CD14-positive monocyte (primary cell): ENCODE measurements around the gene NOS1. TPM values are rescaled to one million over a fixed set of nuclear protein-coding genes. Genes with fewer than 3 reads are reported as not detected.

Source experiments
- DNase-seq, 3 donors: peaks; one replicate each; pipeline ENCODE4 v3.0.0-alpha.2; 2011 to 2022
- H2AFZ ChIP-seq: 2 replicates; pipeline ENCODE4 v1.6.0; 2012; ENCODE audit warnings: mild to moderate bottlenecking, low read depth, low read length, inconsistent platforms; ENCODE audit not compliant: insufficient read depth, poor library complexity, severe bottlenecking
- H3K27ac ChIP-seq, 2 donors: 1 replicate in 1 of 2; 2 replicates in 1 of 2; pipeline ENCODE4 v1.5.1; 2012 to 2013; ENCODE audit warnings: low read length in 2 of 2, control low read depth in 1 of 2, inconsistent platforms in 1 of 2, low read depth in 1 of 2, mild to moderate bottlenecking in 1 of 2
- H3K27me3 ChIP-seq, 2 donors: one replicate each; pipeline versions ENCODE4 v1.6.0 to v1.6.1; 2011 to 2013; ENCODE audit warnings: low read length in 2 of 2; ENCODE audit not compliant: control insufficient read depth in 2 of 2, insufficient read depth in 2 of 2
- H3K36me3 ChIP-seq, 2 donors: replicated peaks in 1 of 2; 1 replicate in 1 of 2; 2 replicates in 1 of 2; pipeline versions ENCODE4 v1.5.1 to v1.6.1; 2012 to 2013; ENCODE audit warnings: low read length in 2 of 2, control low read depth in 1 of 2, inconsistent platforms in 1 of 2, mild to moderate bottlenecking in 1 of 2; ENCODE audit not compliant: insufficient read depth in 2 of 2, control insufficient read depth in 1 of 2
- H3K4me1 ChIP-seq, 2 donors: 1 replicate in 1 of 2; 2 replicates in 1 of 2; pipeline versions ENCODE4 v1.5.1 to v1.6.1; 2012 to 2013; ENCODE audit warnings: low read length in 2 of 2, control low read depth in 1 of 2, inconsistent platforms in 1 of 2, mild to moderate bottlenecking in 1 of 2, moderate library complexity in 1 of 2; ENCODE audit not compliant: insufficient read depth in 2 of 2, control insufficient read depth in 1 of 2
- H3K4me2 ChIP-seq: replicated peaks from 2 replicates; pipeline ENCODE3; 2012; ENCODE audit warnings: low read length, moderate library complexity, mild to moderate bottlenecking; ENCODE audit not compliant: poor library complexity, severe bottlenecking; ENCODE audit errors: extremely low read depth
- H3K4me3 ChIP-seq, 3 experiments: fragments of 200-600 bp in 1 of 3; sonication (generic) in 1 of 3; replicated peaks in 1 of 3; 1 replicate in 2 of 3; 2 replicates in 1 of 3; pipeline ENCODE4 v1.5.1; 2011 to 2013; ENCODE audit warnings: low read length in 3 of 3, mild to moderate bottlenecking in 3 of 3, control low read depth in 2 of 3, low read depth in 2 of 3, inconsistent platforms in 1 of 3, moderate library complexity in 1 of 3
- H3K79me2 ChIP-seq: 2 replicates; pipeline ENCODE4 v1.6.0; 2012; ENCODE audit warnings: mild to moderate bottlenecking, control low read depth, inconsistent platforms, low read length, moderate library complexity; ENCODE audit not compliant: insufficient read depth
- H3K9ac ChIP-seq: 2 replicates; pipeline ENCODE4 v1.6.0; 2017; ENCODE audit warnings: low read length, mild to moderate bottlenecking; ENCODE audit not compliant: insufficient read depth, poor library complexity, severe bottlenecking
- H3K9me3 ChIP-seq, 2 donors: replicated peaks in 1 of 2; 1 replicate in 1 of 2; 2 replicates in 1 of 2; pipeline versions ENCODE4 v1.5.1 to v1.6.1; 2012 to 2013; ENCODE audit warnings: low read length in 2 of 2, control low read depth in 1 of 2; ENCODE audit not compliant: control insufficient read depth in 1 of 2, insufficient read depth in 1 of 2
- H4K20me1 ChIP-seq: 2 replicates; pipeline ENCODE4 v1.6.0; 2012; ENCODE audit warnings: mild to moderate bottlenecking, low read length, control low read depth, moderate library complexity; ENCODE audit not compliant: insufficient read depth
- H3K27ac Mint-ChIP-seq, 7 donors: one replicate each; pipeline ENCODE4 v1.8.0; 2020; ENCODE audit warnings: mild to moderate bottlenecking in 7 of 7, mixed read lengths in 7 of 7, moderate library complexity in 6 of 7, inconsistent platforms in 2 of 7
- H3K27me3 Mint-ChIP-seq, 3 donors: one replicate each; pipeline ENCODE4 v1.8.0; 2021 to 2022; ENCODE audit warnings: low read depth in 3 of 3, mild to moderate bottlenecking in 3 of 3, mixed read lengths in 3 of 3, moderate library complexity in 3 of 3, inconsistent platforms in 1 of 3
- H3K36me3 Mint-ChIP-seq, 2 donors: one replicate each; pipeline ENCODE4 v1.8.0; 2020; ENCODE audit warnings: mixed read lengths in 2 of 2, inconsistent platforms in 1 of 2, mild to moderate bottlenecking in 1 of 2
- H3K4me1 Mint-ChIP-seq: one replicate; pipeline ENCODE4 v1.8.0; 2020; ENCODE audit warnings: mild to moderate bottlenecking, mixed read lengths
- H3K4me3 Mint-ChIP-seq, 2 donors: one replicate each; pipeline ENCODE4 v1.8.0; 2020; ENCODE audit warnings: mild to moderate bottlenecking in 2 of 2, mixed read lengths in 2 of 2, moderate library complexity in 1 of 2
- H3K9me3 Mint-ChIP-seq, 7 donors: one replicate each; pipeline ENCODE4 v1.8.0; 2020 to 2022; ENCODE audit warnings: mixed read lengths in 7 of 7, mild to moderate bottlenecking in 6 of 7, moderate library complexity in 6 of 7, inconsistent platforms in 2 of 7
- CTCF ChIP-seq: fragments of 200-600 bp; IDR thresholded peaks from one replicate; pipeline ENCODE4 v1.8.0; 2022; ENCODE audit warnings: antibody characterized with exemption, mild to moderate bottlenecking
- WGBS: methylation state at CpG from one replicate; pipeline ENCODE4 v1.1.5; 2013; ENCODE audit warnings: missing lambda C conversion rate; ENCODE audit not compliant: insufficient coverage; 5-methylcytosine and 5-hydroxymethylcytosine counted together
- intact Hi-C, 2 donors: fragments of 100-400 bp; cut with micrococcal nuclease; formaldehyde crosslinking; loops; one replicate each; pipeline versions ENCODE4 v1.15.0 to v1.15.1; 2023
- polyA plus RNA-seq, 3 donors: library from polyadenylated mRNA; depleted of rRNA in 1 of 3; unstranded in 2 of 3; stranded (reverse) in 1 of 3; fragments of 300-500 nt in 2 of 3; fragments of >200 nt in 1 of 3; fragmentation: Illumina TruSeq in 2 of 3; gene quantifications; 1 replicate in 2 of 3; 2 replicates in 1 of 3; pipeline ENCODE4 v1.2.3, GENCODE V29; 2012 to 2021

Gene NOS1
- polyA plus RNA-seq, 3 donors, result not detected

- peak in 2 of 3 donors; percentile 1 to 39 for DNase-seq
- Mint-ChIP-seq H3K36me3 (no peaks in the 10 kb centered on the region), H3K4me1 (peaks cover 21% of the 10 kb centered on the region), H3K9me3 (peaks cover 0 to 5% (median 0%) of the 10 kb centered on the region in 7 donors), H3K27ac (peak overlapping the region in 4 of 7 donors; percentile 1 to 82 (median 70)), H3K27me3 (peaks cover 10 to 20% (median 18%) of the 10 kb centered on the region in 3 donors), H3K4me3 (peak overlapping the region; percentile 58 to 61)
- no peaks in the 10 kb centered on the region for H3K79me2 ChIP-seq
- no peaks in the 10 kb centered on the region for H3K27me3 ChIP-seq
- H4K20me1 ChIP-seq, result no peaks in the 10 kb centered on the region
- peaks cover 10 to 14% of the 10 kb centered on the region in 2 donors for H3K4me1 ChIP-seq
- no peak overlapping the region for H3K4me3 ChIP-seq
- intact Hi-C loops, result no loop called here
- 5% methylated on average over 11 of the region's 13 CpGs for WGBS
- H3K9me3 ChIP-seq, result no peaks in the 10 kb centered on the region
- peak overlapping the region; percentile 47 for H3K4me2 ChIP-seq
- H3K9ac ChIP-seq, result peak overlapping the region; percentile 5
- H3K27ac ChIP-seq, result no peak overlapping the region
- no peak for TF ChIP-seq CTCF
- no peaks in the 10 kb centered on the region for H3K36me3 ChIP-seq
- H2AFZ ChIP-seq, result peak overlapping the region; percentile 44
Observed at GRCh38 chr12:117333331-117333881, 28.0 kb downstream of the NOS1 start.

- Mint-ChIP-seq H3K27ac (no peak overlapping the region), H3K9me3 (peaks cover 0 to 3% (median 0%) of the 10 kb centered on the region in 7 donors), H3K36me3 (no peaks in the 10 kb centered on the region), H3K4me3 (no peak overlapping the region), H3K27me3 (peaks cover 9 to 18% (median 10%) of the 10 kb centered on the region in 3 donors), H3K4me1 (peaks cover 21% of the 10 kb centered on the region)
- Histone ChIP-seq H3K9me3 (no peaks in the 10 kb centered on the region), H3K27ac (no peak overlapping the region), H3K27me3 (no peaks in the 10 kb centered on the region), H3K4me1 (peaks cover 10 to 14% of the 10 kb centered on the region in 2 donors), H3K79me2 (no peaks in the 10 kb centered on the region), H4K20me1 (no peaks in the 10 kb centered on the region), H3K4me2 (no peak overlapping the region), H3K4me3 (no peak overlapping the region), H2AFZ (no peak overlapping the region), H3K36me3 (no peaks in the 10 kb centered on the region), H3K9ac (no peak overlapping the region)
- WGBS, result 88% methylated on average over 3 of the region's 5 CpGs
- DNase-seq, result no peak
- intact Hi-C loops, result no loop called here
- no peak for TF ChIP-seq CTCF
Observed at GRCh38 chr12:117331691-117332090, 29.7 kb downstream of the NOS1 start.
